ENCODE results near the gene POU4F1. TPM values are rescaled to one million over a fixed set of nuclear protein-coding genes. Genes with fewer than 3 reads are reported as not detected.

The POU4F1 gene
- total RNA-seq, 4 donors from 2014 or later, result not detected

GRCh38 chr13:78602561-78603239 is 652 bp downstream of the POU4F1 start:
- Histone ChIP-seq H3K9me3 (no peaks in the 10 kb centered on the region), H3K27ac (no peak overlapping the region), H3K4me1 (peaks cover 4 to 9% of the 10 kb centered on the region in 2 donors), H3K27me3 (peaks cover 92 to 94% (median 92%) of the 10 kb centered on the region in 3 donors), H3K4me3 (peak overlapping the region; percentile 41 to 63 (median 44)), H3K36me3 (no peaks in the 10 kb centered on the region)
- ATAC-seq (no peak), DNase-seq (no peak)
- intact Hi-C loops (cut with DNase I; ENCODE audit: low total_unique reads), result no loop called here
- TF ChIP-seq POLR2A (IDR thresholded peaks at IDR 0.05), result no peak
- TF ChIP-seq, protein P1, sequence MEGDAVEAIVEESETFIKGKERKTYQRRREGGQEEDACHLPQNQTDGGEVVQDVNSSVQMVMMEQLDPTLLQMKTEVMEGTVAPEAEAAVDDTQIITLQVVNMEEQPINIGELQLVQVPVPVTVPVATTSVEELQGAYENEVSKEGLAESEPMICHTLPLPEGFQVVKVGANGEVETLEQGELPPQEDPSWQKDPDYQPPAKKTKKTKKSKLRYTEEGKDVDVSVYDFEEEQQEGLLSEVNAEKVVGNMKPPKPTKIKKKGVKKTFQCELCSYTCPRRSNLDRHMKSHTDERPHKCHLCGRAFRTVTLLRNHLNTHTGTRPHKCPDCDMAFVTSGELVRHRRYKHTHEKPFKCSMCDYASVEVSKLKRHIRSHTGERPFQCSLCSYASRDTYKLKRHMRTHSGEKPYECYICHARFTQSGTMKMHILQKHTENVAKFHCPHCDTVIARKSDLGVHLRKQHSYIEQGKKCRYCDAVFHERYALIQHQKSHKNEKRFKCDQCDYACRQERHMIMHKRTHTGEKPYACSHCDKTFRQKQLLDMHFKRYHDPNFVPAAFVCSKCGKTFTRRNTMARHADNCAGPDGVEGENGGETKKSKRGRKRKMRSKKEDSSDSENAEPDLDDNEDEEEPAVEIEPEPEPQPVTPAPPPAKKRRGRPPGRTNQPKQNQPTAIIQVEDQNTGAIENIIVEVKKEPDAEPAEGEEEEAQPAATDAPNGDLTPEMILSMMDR (IDR thresholded peaks at IDR 0.05 in 4 of 5, conservative IDR thresholded peaks at IDR 0.05 in 1 of 5), result no peak
- in situ Hi-C loops (cut with MboI; ENCODE audit: low sequenced_read_pairs in 4 of 4), result no loop called here

DNA sequence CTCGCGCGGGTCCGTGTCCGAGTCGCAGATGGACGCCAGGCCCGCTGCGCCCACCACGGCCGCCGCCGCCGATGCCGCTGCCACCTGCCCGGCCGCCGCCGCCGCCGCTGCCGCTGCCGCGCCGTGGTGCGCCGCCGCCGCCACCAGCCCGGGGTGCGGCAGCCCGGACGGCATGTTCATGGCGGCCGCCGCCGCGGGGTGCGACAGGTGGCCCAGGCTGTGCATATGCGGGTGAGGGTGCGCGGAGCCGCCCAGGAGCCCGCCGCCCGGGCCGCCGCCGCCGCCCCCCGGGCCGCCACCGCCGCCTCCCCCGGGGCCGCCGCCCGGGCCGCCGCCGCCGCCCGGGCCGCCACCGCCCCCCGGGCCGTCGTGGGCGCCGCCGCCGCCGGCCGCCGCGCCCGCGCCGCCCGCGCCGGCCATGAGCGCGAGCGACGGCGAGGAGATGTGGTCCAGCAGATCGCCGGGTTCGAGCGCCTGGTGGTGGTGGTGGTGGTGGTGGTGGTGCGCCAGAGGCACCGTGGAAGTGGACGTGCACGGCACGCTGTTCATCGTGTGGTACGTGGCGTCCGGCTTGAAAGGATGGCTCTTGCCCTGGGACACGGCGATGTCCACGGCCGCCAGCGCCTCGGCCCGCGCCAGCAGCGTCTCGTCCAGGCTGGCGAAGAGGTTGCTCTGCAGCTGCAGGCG is 1.3 kb downstream of the POU4F1 start:
- no peaks in the 10 kb centered on the region for H3K36me3 ChIP-seq
- TF ChIP-seq POLR2A (IDR thresholded peaks at IDR 0.05), result no peak
- TF ChIP-seq, protein P1 (IDR thresholded peaks at IDR 0.05 in 4 of 5, conservative IDR thresholded peaks at IDR 0.05 in 1 of 5), result no peak
- H3K9me3 ChIP-seq, result no peaks in the 10 kb centered on the region
- DNase-seq, result no peak
- intact Hi-C loops (cut with DNase I; ENCODE audit: low total_unique reads) (no loop called here), in situ Hi-C loops (cut with MboI; ENCODE audit: low sequenced_read_pairs in 4 of 4) (no loop called here)
- H3K27ac ChIP-seq, result no peak overlapping the region
- H3K4me3 ChIP-seq, result peak overlapping the region in 2 of 4 donors; percentile 17 to 63
- no peak for ATAC-seq
- peaks cover 92 to 94% (median 92%) of the 10 kb centered on the region in 3 donors for H3K27me3 ChIP-seq
- peaks cover 4 to 10% of the 10 kb centered on the region in 2 donors for H3K4me1 ChIP-seq

DNA sequence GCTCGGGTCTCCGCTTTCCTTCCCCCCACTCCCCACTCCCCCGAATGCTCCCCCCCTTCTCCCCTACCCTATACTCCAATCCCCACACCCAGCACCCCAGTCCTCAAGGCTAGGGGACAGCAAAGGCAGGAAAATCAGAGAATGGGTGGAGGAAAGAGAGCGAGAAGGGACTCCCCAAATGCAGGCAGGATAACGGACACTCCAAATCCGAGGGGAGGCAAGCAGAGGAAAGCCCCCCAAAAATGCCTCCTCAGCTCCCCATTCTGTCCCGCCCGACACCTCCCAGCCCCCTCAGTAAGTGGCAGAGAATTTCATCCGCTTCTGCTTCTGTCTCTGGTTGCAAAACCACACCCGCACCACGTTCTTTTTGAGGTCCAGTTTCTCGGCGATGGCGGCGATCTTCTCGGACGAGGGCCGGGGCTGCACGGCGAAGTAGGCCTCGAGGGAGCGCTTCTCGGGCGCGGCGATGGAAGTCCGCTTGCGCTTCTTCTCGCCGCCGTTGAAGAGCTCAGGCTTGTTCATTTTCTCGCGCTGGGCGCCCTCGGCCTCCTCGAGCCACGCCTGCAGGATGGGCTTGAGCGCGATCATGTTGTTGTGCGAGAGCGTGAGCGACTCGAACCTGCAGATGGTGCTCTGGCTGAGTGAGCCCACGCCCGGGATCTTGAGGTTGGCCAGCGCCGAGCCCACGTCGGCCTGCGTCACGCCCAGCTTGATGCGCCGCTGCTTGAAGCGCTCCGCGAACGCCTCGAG is 2.1 kb downstream of the POU4F1 start:
- Histone ChIP-seq H3K4me3 (peak overlapping the region in 3 of 4 donors; percentile 10 to 24 (median 17)), H3K9me3 (no peaks in the 10 kb centered on the region), H3K4me1 (peaks cover 4 to 17% of the 10 kb centered on the region in 2 donors), H3K36me3 (no peaks in the 10 kb centered on the region), H3K27ac (no peak overlapping the region), H3K27me3 (peaks cover 92 to 94% (median 92%) of the 10 kb centered on the region in 3 donors)
- in situ Hi-C loops (cut with MboI; ENCODE audit: low sequenced_read_pairs in 4 of 4) (no loop called here), intact Hi-C loops (cut with DNase I; ENCODE audit: low total_unique reads) (no loop called here)
- DNase-seq (no peak), ATAC-seq (no peak)
- no peak for TF ChIP-seq POLR2A (IDR thresholded peaks at IDR 0.05)
- TF ChIP-seq, protein P1 (IDR thresholded peaks at IDR 0.05 in 4 of 5, conservative IDR thresholded peaks at IDR 0.05 in 1 of 5), result no peak

DNA sequence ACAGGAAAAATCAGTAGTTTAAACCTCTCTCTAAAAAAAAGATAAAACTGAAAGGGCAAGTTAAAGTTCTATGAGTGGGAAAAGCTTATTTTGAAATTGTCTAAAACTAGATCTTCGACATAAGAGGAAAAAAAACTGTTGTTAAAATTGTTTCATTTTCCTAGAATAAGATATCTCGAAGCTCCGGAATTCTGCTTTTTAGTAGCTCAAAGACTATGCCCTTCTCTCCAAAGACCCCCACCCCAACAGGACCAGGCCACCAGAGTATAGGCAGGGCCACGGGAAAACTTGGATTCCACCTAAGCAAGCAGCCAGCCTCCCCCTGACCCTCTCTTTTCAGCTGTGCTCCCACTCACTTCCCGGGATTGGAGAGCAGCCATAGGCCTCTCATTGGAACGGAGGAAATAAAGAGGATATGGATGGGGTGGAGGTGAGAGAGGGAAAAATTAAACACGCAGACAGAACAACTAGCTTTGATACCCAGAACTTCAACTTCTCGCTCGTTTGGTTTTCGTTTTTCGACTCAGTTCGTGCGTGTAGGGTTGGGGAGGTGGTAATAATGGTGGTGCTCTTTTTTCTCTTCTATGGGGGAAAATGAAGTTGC is 3.0 kb downstream of the POU4F1 start:
- in situ Hi-C loops (cut with MboI; ENCODE audit: low sequenced_read_pairs in 4 of 4) (no loop called here), intact Hi-C loops (cut with DNase I; ENCODE audit: low total_unique reads) (no loop called here)
- no peak overlapping the region for H3K4me3 ChIP-seq
- H3K4me1 ChIP-seq, result peaks cover 4 to 23% of the 10 kb centered on the region in 2 donors
- no peak overlapping the region for H3K27ac ChIP-seq
- no peaks in the 10 kb centered on the region for H3K36me3 ChIP-seq
- no peaks in the 10 kb centered on the region for H3K9me3 ChIP-seq
- no peak for DNase-seq
- ATAC-seq, result no peak
- H3K27me3 ChIP-seq, result peaks cover 91 to 94% (median 92%) of the 10 kb centered on the region in 3 donors
- TF ChIP-seq, protein P1 (IDR thresholded peaks at IDR 0.05 in 4 of 5, conservative IDR thresholded peaks at IDR 0.05 in 1 of 5), result no peak
- TF ChIP-seq POLR2A (IDR thresholded peaks at IDR 0.05), result no peak

Measured in gastrocnemius medialis (tissue), 4 donors.